NCI-H128 (cell line): ENCODE data around the gene PEAK1.
A peak's percentile ranks its signal among the peaks of the same experiment; 100 is the strongest.

Experiments used
- DNase-seq: peaks from one replicate; lab custom pipeline; 2025; ENCODE audit not compliant: unreplicated experiment; lab: John Stamatoyannopoulos, UW

The PEAK1 gene

GRCh38 chr15:77098572-77098971 lies 321.3 kb downstream of the PEAK1 start:
- DNase-seq, result no peak

GRCh38 chr15:77097921-77098320 lies 322.0 kb downstream of the PEAK1 start:
- no peak for DNase-seq

- no peak for DNase-seq
Observed at GRCh38 chr15:77097248-77097721, 322.6 kb downstream of the PEAK1 start.

- no peak for DNase-seq
Observed at GRCh38 chr15:77096541-77096940, 323.4 kb downstream of the PEAK1 start.

- DNase-seq, result no peak
Observed at GRCh38 chr15:77096138-77096537, 323.8 kb downstream of the PEAK1 start.

- no peak for DNase-seq
Observed at GRCh38 chr15:77094397-77095030, 325.4 kb downstream of the PEAK1 start.

GRCh38 chr15:77093436-77093835 lies 326.5 kb downstream of the PEAK1 start:
- DNase-seq, result no peak

GRCh38 chr15:77091097-77091496 lies 328.8 kb downstream of the PEAK1 start:
- no peak for DNase-seq

- no peak for DNase-seq
Observed at GRCh38 chr15:77087213-77087612, 332.7 kb downstream of the PEAK1 start.

- no peak for DNase-seq
Observed at GRCh38 chr15:77085297-77085696, 334.6 kb downstream of the PEAK1 start.

GRCh38 chr15:77084436-77084835 lies 335.5 kb downstream of the PEAK1 start:
- DNase-seq, result no peak

GRCh38 chr15:77083381-77084160 lies 336.3 kb downstream of the PEAK1 start:
- DNase-seq, result peak; percentile 40

GRCh38 chr15:77081971-77082370 lies 337.9 kb downstream of the PEAK1 start:
- DNase-seq, result no peak

- DNase-seq, result no peak
Observed at GRCh38 chr15:77076323-77076915, 343.5 kb downstream of the PEAK1 start.

- DNase-seq, result no peak
Observed at GRCh38 chr15:77075528-77075927, 344.4 kb downstream of the PEAK1 start.

GRCh38 chr15:77074350-77074749 lies 345.6 kb downstream of the PEAK1 start:
- no peak for DNase-seq

- DNase-seq, result no peak
Observed at GRCh38 chr15:77071305-77072223, 348.3 kb downstream of the PEAK1 start.

- DNase-seq, result peak; percentile 84
Observed at GRCh38 chr15:77070495-77071304, 349.2 kb downstream of the PEAK1 start, which contains the start of gene TSPAN3. Gene TSPAN3, minus strand, starts transcription at chr15:77071109. Its CDS starts 155 bp downstream, at chr15:77070954.

- no peak for DNase-seq
Observed at GRCh38 chr15:77070180-77070494, 349.8 kb downstream of the PEAK1 start.

GRCh38 chr15:77069521-77070121 lies 350.3 kb downstream of the PEAK1 start:
- no peak for DNase-seq
